ENCODE data around the gene LIG3.
"Not testable (repeated sequence)": the region's sequence is repeated elsewhere in the genome, so short reads cannot be mapped to it uniquely, and the experiment has no call there.

Gene LIG3

GRCh38 chr17:34999456-34999855 is 19.1 kb downstream of the LIG3 start:
- no peak for DNase-seq (ENCODE audit: low spot score)

GRCh38 chr17:35000965-35001364 is 20.7 kb downstream of the LIG3 start:
- not testable (repeated sequence) for DNase-seq (ENCODE audit: low spot score)

- DNase-seq (ENCODE audit: low spot score): no peak
Observed at GRCh38 chr17:35001549-35001948, 21.2 kb downstream of the LIG3 start.

GRCh38 chr17:35002876-35003551 is 22.7 kb downstream of the LIG3 start:
- no peak for DNase-seq (ENCODE audit: low spot score)

GRCh38 chr17:35003778-35004177 is 23.5 kb downstream of the LIG3 start:
- DNase-seq (ENCODE audit: low spot score): no peak

GRCh38 chr17:35006345-35006744 is 26.0 kb downstream of the LIG3 start:
- DNase-seq (ENCODE audit: low spot score): no peak

GRCh38 chr17:35006961-35007360 is 26.6 kb downstream of the LIG3 start:
- no peak for DNase-seq (ENCODE audit: low spot score)

GRCh38 chr17:35010093-35010492 is 29.8 kb downstream of the LIG3 start:
- no peak for DNase-seq (ENCODE audit: low spot score)

GRCh38 chr17:35011671-35012216 is 31.4 kb downstream of the LIG3 start:
- no peak for DNase-seq (ENCODE audit: low spot score)

- DNase-seq (ENCODE audit: low spot score): no peak
Observed at GRCh38 chr17:35016369-35016768, 36.1 kb downstream of the LIG3 start.

GRCh38 chr17:35017021-35017420 is 36.7 kb downstream of the LIG3 start:
- no peak for DNase-seq (ENCODE audit: low spot score)

GRCh38 chr17:35018814-35019213 is 38.5 kb downstream of the LIG3 start:
- no peak for DNase-seq (ENCODE audit: low spot score)

GRCh38 chr17:35019386-35020179 is 39.3 kb downstream of the LIG3 start:
- DNase-seq (ENCODE audit: low spot score): no peak

GRCh38 chr17:35021520-35022380 is 41.4 kb downstream of the LIG3 start:
- no peak for DNase-seq (ENCODE audit: low spot score)

- DNase-seq (ENCODE audit: low spot score): peak; percentile 86
Observed at GRCh38 chr17:35022536-35023063, 42.3 kb downstream of the LIG3 start.

- DNase-seq (ENCODE audit: low spot score): no peak
Observed at GRCh38 chr17:35023538-35023937, 43.2 kb downstream of the LIG3 start.

- DNase-seq (ENCODE audit: low spot score): no peak
Observed at GRCh38 chr17:35025541-35025940, 45.2 kb downstream of the LIG3 start.

GRCh38 chr17:35028097-35028496 is 47.8 kb downstream of the LIG3 start:
- not testable (repeated sequence) for DNase-seq (ENCODE audit: low spot score)

- no peak for DNase-seq (ENCODE audit: low spot score)
Observed at GRCh38 chr17:35028531-35029262, 48.4 kb downstream of the LIG3 start.

- DNase-seq (ENCODE audit: low spot score): no peak
Observed at GRCh38 chr17:35030780-35031179, 50.5 kb downstream of the LIG3 start.

GRCh38 chr17:35038453-35038852 is 58.1 kb downstream of the LIG3 start:
- DNase-seq (ENCODE audit: low spot score): no peak

Measured in AG08396 (cell line).